Stomach smooth muscle (tissue), 2 donors: ENCODE results near the gene SAA4.
"Not testable (repeated sequence)": the region's sequence is repeated elsewhere in the genome, so short reads cannot be mapped to it uniquely, and the experiment has no call there.

Experiments
- H3K27ac ChIP-seq: one replicate; pipeline ENCODE4 v1.7.0; 2013; ENCODE audit warnings: mild to moderate bottlenecking, low read length, inconsistent platforms
- H3K27me3 ChIP-seq, 2 donors: one replicate each; pipeline ENCODE4 v1.7.0; 2013; ENCODE audit warnings: low read length in 2 of 2; ENCODE audit not compliant: insufficient read depth in 2 of 2, control insufficient read depth in 1 of 2
- H3K36me3 ChIP-seq, 2 donors: one replicate each; pipeline ENCODE4 v1.7.0; 2013; ENCODE audit warnings: low read length in 2 of 2; ENCODE audit not compliant: control insufficient read depth in 2 of 2, insufficient read depth in 2 of 2
- H3K4me1 ChIP-seq: one replicate; pipeline ENCODE4 v1.7.0; 2013; ENCODE audit warnings: low read length; ENCODE audit not compliant: control insufficient read depth, insufficient read depth
- H3K4me3 ChIP-seq, 2 donors: one replicate each; pipeline ENCODE4 v1.7.0; 2013; ENCODE audit warnings: low read length in 2 of 2
- H3K9ac ChIP-seq, 2 donors: one replicate each; pipeline ENCODE4 v1.7.0; 2013; ENCODE audit warnings: low read length in 2 of 2, mild to moderate bottlenecking in 1 of 2
- H3K9me3 ChIP-seq, 2 donors: one replicate each; pipeline ENCODE4 v1.7.0; 2013; ENCODE audit warnings: low read length in 2 of 2; ENCODE audit not compliant: control insufficient read depth in 2 of 2
- donor health status: healthy.
- donor health status: Pancreatic carcinoma.

The SAA4 gene

GRCh38 chr11:18222814-18223421 lies 13.7 kb downstream of the SAA4 start:
- Histone ChIP-seq H3K27ac (no peak overlapping the region), H3K9me3 (no peaks in the 10 kb centered on the region), H3K4me1 (no peaks in the 10 kb centered on the region), H3K27me3 (no peaks in the 10 kb centered on the region), H3K9ac (no peak overlapping the region), H3K4me3 (no peak overlapping the region), H3K36me3 (no peaks in the 10 kb centered on the region)

GRCh38 chr11:18221274-18221876 lies 15.2 kb downstream of the SAA4 start:
- no peaks in the 10 kb centered on the region for H3K27me3 ChIP-seq
- no peak overlapping the region for H3K9ac ChIP-seq
- H3K36me3 ChIP-seq = no peaks in the 10 kb centered on the region
- no peak overlapping the region for H3K4me3 ChIP-seq
- H3K4me1 ChIP-seq = no peaks in the 10 kb centered on the region
- no peaks in the 10 kb centered on the region for H3K9me3 ChIP-seq
- no peak overlapping the region for H3K27ac ChIP-seq

DNA sequence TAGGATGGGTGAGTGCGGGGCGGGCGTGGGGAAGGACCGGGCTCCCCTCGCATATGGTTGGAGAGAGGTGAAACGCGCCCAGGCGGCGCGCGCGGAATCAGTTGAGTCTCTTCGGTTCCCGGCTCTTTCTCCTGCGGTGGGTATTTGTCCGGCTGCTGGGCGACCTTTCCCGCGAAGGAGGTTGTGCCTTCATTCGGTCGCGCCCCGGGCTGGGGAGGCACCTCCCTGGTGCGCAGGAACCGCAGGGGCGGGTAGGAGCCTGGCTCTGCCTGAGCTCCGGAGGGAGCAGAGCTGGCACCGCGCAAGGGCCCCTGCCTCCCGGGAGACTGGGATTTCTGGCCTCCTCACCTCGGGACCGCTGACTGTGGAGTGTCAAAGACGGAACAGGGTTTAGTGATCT lies 27.5 kb downstream of the SAA4 start:
- H3K9ac ChIP-seq = no peak overlapping the region
- H3K27ac ChIP-seq = no peak overlapping the region
- H3K36me3 ChIP-seq = no peaks in the 10 kb centered on the region
- no peak overlapping the region for H3K4me3 ChIP-seq
- H3K4me1 ChIP-seq = no peaks in the 10 kb centered on the region
- H3K27me3 ChIP-seq = peaks cover 0 to 7% of the 10 kb centered on the region in 2 donors
- H3K9me3 ChIP-seq = no peaks in the 10 kb centered on the region

GRCh38 chr11:18204771-18205170 lies 31.8 kb downstream of the SAA4 start:
- Histone ChIP-seq H3K27me3 (peaks cover 6 to 8% of the 10 kb centered on the region in 2 donors), H3K36me3 (no peaks in the 10 kb centered on the region), H3K27ac (no peak overlapping the region), H3K9me3 (no peaks in the 10 kb centered on the region), H3K4me3 (no peak overlapping the region), H3K9ac (no peak overlapping the region), H3K4me1 (no peaks in the 10 kb centered on the region)

DNA sequence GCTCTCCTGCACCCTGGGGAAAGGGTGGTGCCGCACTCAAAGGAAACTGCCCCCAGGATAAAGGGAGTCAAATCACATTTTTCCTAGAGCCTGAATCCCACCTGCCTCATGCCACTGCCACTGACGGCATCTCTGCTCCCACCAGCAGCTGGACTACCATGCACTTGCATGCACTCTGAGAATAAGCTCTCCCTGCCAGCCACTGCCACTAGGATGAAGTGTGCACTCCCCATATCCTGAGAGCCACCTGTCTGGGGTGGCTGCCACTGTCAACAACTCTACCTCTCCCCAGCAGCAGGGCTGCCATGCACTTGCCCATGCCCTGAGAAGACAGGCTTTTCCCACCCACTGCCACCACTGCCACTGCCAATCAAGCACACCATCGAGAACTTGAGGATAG lies 32.4 kb downstream of the SAA4 start:
- Histone ChIP-seq H3K36me3 (no peaks in the 10 kb centered on the region), H3K4me1 (no peaks in the 10 kb centered on the region), H3K9me3 (no peaks in the 10 kb centered on the region), H3K4me3 (no peak overlapping the region), H3K27ac (no peak overlapping the region), H3K27me3 (peaks cover 6 to 8% of the 10 kb centered on the region in 2 donors), H3K9ac (no peak overlapping the region)

DNA sequence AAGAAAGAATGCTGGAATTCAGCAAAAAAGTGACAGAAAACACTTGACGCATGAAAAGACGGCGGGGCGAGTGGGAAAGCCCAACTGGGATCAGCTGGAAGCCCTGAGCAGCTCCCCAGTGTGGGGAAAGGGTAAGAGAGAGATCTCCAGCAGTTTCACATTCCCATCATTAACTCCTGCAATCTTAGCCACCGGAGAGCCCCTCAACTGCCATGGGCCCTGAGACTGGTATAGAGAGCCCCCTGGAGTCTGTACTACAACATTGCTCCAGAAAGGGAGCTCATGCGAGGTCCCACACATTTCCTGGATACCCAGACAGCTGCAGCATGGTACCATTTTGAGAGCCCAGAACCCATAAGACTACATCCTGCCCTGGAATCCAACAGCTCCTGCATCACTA lies 32.9 kb downstream of the SAA4 start:
- peaks cover 6 to 8% of the 10 kb centered on the region in 2 donors for H3K27me3 ChIP-seq
- H3K9ac ChIP-seq = no peak overlapping the region
- H3K4me3 ChIP-seq = no peak overlapping the region
- no peaks in the 10 kb centered on the region for H3K4me1 ChIP-seq
- no peaks in the 10 kb centered on the region for H3K36me3 ChIP-seq
- H3K27ac ChIP-seq = no peak overlapping the region
- H3K9me3 ChIP-seq = no peaks in the 10 kb centered on the region

GRCh38 chr11:18197738-18198137 lies 38.9 kb downstream of the SAA4 start:
- H3K9me3 ChIP-seq, H3K4me1 ChIP-seq, H3K9ac ChIP-seq, H3K36me3 ChIP-seq, H3K27ac ChIP-seq, H3K4me3 ChIP-seq, H3K27me3 ChIP-seq: not testable (repeated sequence)

GRCh38 chr11:18196532-18196931 lies 40.1 kb downstream of the SAA4 start:
- Histone ChIP-seq H3K36me3 (no peaks in the 10 kb centered on the region), H3K9ac (no peak overlapping the region), H3K27me3 (no peaks in the 10 kb centered on the region), H3K4me1 (no peaks in the 10 kb centered on the region), H3K9me3 (no peaks in the 10 kb centered on the region), H3K4me3 (no peak overlapping the region), H3K27ac (no peak overlapping the region)

- Histone ChIP-seq H3K27me3 (no peaks in the 10 kb centered on the region), H3K36me3 (no peaks in the 10 kb centered on the region), H3K9me3 (no peaks in the 10 kb centered on the region), H3K9ac (no peak overlapping the region), H3K27ac (no peak overlapping the region), H3K4me1 (no peaks in the 10 kb centered on the region), H3K4me3 (no peak overlapping the region)
Observed at GRCh38 chr11:18193010-18193409, 43.6 kb downstream of the SAA4 start.

DNA sequence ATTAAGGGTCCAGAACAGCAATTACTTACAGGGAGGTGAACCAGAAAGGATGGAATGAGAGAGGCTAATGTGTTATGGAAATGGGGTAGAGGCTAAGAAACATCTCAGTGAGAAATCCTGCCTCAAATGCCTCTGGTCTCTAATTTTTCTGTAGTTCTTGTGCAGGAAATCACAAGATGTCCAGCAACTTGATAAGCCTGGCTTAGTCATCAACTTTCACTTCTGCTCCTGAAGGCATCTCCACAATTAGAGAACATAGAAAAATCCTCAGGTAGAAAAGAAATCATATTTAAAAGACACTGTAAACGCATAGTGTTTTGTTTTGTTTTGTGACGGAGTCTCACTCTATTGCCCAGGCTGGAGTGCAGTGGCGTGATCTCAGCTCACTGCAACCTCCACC lies 45.2 kb downstream of the SAA4 start:
- no peaks in the 10 kb centered on the region for H3K9me3 ChIP-seq
- H3K4me3 ChIP-seq = no peak overlapping the region
- H3K4me1 ChIP-seq = no peaks in the 10 kb centered on the region
- no peaks in the 10 kb centered on the region for H3K27me3 ChIP-seq
- no peak overlapping the region for H3K27ac ChIP-seq
- H3K36me3 ChIP-seq = no peaks in the 10 kb centered on the region
- H3K9ac ChIP-seq = no peak overlapping the region

DNA sequence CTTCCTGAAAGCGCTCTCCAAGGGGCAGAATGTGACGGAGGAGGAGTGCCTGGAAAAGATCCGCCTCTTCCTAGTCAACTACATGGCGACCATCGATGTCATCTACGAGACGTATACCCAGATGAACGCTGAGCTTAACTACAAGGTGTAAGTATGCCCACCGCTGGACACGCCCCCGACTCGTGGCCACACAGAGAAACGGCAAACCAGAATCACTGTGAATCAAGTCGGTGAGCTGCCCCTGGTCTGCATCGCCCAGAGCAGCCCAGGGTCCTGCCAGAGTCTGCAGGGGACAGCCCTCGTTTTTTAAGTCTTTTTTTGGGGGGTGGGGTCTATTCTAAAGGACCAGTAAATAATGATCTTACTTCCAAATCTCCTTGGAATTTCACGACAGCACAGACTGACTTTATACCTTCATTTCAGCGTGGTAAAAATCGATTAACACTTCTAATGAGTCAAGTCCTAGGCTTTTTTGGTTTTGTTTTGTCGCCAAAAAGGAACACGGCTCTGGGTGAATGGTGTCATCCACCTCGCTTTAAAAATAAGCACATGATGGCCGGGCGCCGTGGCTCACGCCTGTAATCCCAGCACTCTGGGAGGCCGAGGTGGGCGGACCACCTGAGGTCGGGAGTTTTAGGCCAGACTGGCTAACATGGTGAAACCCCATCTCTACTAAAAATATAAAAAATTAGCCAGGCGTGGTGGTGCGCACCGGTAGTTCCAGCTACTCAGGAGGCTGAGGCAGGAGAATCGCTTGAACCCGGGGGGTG lies 46.9 kb downstream of the SAA4 start:
- H3K27ac ChIP-seq, H3K9ac ChIP-seq, H3K4me3 ChIP-seq, H3K9me3 ChIP-seq, H3K4me1 ChIP-seq, H3K27me3 ChIP-seq, H3K36me3 ChIP-seq: not testable (repeated sequence)
